GM12865 (cell line): ENCODE results near the gene C9orf50.
A peak's percentile ranks its signal among the peaks of the same experiment; 100 is the strongest.

Source experiments
- DNase-seq: peaks from one replicate; pipeline ENCODE4 v3.0.0; 2010; ENCODE audit warnings: low read depth
- H3K4me3 ChIP-seq: 2 replicates; pipeline ENCODE4 v1.5.1; 2011; ENCODE audit warnings: mild to moderate bottlenecking, low read depth, low read length, control low read depth
- TF ChIP-seq, protein P1 (sequence below): IDR thresholded peaks from 2 replicates; pipeline ENCODE4 v1.5.1; 2011; ENCODE audit warnings: low read length, control low read depth, low read depth, inconsistent platforms; ENCODE audit not compliant: insufficient read depth; ENCODE audit errors: missing control alignments

The C9orf50 gene

GRCh38 chr9:129573977-129574376 is 46.9 kb downstream of the C9orf50 start:
- TF ChIP-seq, protein P1, sequence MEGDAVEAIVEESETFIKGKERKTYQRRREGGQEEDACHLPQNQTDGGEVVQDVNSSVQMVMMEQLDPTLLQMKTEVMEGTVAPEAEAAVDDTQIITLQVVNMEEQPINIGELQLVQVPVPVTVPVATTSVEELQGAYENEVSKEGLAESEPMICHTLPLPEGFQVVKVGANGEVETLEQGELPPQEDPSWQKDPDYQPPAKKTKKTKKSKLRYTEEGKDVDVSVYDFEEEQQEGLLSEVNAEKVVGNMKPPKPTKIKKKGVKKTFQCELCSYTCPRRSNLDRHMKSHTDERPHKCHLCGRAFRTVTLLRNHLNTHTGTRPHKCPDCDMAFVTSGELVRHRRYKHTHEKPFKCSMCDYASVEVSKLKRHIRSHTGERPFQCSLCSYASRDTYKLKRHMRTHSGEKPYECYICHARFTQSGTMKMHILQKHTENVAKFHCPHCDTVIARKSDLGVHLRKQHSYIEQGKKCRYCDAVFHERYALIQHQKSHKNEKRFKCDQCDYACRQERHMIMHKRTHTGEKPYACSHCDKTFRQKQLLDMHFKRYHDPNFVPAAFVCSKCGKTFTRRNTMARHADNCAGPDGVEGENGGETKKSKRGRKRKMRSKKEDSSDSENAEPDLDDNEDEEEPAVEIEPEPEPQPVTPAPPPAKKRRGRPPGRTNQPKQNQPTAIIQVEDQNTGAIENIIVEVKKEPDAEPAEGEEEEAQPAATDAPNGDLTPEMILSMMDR: no peak
- no peak for DNase-seq

GRCh38 chr9:129572517-129572916 is 48.4 kb downstream of the C9orf50 start:
- TF ChIP-seq, protein P1: no peak
- H3K4me3 ChIP-seq: no peak overlapping the region
- no peak for DNase-seq

More at GRCh38 chr9:129573977-129574376, 46.9 kb downstream of the C9orf50 start:
- H3K4me3 ChIP-seq: no peak overlapping the region

- H3K4me3 ChIP-seq: no peak overlapping the region
- DNase-seq: no peak
- TF ChIP-seq, protein P1: no peak
Observed at GRCh38 chr9:129572052-129572425, 48.9 kb downstream of the C9orf50 start.

DNA sequence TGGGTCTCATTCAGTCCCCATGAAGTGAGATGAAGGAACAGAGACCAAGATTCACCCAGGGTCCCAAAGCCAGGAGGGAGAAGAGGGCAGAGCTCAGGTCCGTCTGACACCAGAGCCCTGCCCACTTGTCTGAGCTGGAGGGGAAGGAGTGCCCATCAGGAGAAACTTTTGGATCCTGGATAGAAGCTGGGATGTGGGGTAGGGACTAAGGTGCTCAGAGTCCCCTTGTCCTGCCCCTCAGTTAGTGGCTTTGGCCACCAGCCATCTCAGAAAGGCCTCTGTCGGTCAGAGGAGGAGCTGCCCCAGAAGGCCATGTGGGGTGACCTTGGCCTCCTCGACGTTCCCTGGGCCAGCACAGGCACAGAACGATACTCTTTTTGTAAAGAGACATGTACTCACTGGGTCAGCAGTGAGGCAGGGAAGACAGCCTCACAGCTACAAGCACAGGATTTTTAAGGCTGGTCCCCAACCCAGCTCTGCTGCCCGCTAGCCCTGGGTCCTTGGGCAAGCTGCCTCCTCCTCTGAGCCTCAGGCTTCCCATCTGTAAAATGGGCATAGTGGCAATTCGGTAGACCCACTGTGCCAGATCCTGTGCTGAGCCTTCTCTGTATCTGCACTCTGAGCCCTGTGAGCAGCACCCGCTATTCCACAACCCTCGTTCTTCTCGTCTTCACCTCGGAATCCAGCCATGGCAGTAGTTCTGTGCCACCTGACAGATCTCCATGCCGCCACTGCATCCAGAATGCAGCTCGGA is 49.4 kb downstream of the C9orf50 start:
- no peak overlapping the region for H3K4me3 ChIP-seq
- TF ChIP-seq, protein P1: no peak
- no peak for DNase-seq

DNA sequence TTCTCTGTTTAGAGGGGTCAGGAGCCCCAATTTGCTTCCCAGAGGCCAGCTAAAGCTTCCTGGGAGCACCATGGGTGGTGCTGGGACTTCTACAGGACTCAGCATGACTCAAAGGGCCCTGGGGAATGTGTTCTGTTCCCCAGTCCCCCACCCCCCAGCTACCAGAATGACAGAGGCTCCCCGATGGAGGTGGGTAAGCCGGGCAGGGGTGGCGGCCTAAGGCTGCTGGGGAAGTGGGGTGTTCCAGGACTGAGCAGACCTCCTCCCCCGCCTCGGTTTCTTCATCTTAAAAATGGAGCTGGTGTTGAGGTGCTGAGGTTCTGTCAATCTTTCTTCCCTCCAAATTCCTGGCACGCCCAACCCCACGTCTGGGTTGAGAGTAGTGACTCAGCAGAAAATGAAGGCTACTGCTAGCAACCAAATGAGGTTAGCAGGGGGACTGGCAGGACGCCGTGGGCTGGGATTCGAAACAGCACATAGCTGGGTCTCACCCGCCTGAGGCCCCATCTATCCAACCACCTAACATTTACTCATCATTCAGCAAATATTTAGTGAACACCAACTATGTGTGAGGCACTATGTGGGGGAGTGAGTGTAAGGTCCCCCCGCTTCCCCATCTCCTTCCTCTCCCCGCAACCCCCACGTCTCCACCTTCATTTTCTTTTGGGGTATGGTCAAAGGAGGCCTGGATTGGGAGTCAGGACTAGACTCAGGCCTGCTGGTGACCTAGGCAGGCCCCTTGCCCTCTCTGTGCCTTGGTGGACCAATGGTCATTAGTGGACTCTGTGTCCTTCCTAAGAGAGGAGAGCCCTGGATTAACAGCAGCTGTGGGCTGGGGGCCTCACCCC is 50.2 kb downstream of the C9orf50 start:
- no peak for DNase-seq
- TF ChIP-seq, protein P1: no peak
- no peak overlapping the region for H3K4me3 ChIP-seq

GRCh38 chr9:129569502-129570449 is 51.1 kb downstream of the C9orf50 start:
- no peak overlapping the region for H3K4me3 ChIP-seq
- TF ChIP-seq, protein P1: peak; percentile 25
- DNase-seq: peak; percentile 26
